OCI-LY7 (cell line): Measurements from ENCODE around the gene RAB31. TPM values are rescaled to one million over a fixed set of nuclear protein-coding genes. Genes with fewer than 3 reads are reported as not detected.

Experiments used
- BruUV-seq: library from RNA; stranded (reverse); fragments of 400-500 nt; replicated peaks from 2 replicates; lab custom pipeline; 2021; lab: Mats Ljungman, UMichigan
- CTCF ChIA-PET: fragments of 300-600 bp; sonication (Branson Sonifier 250); formaldehyde crosslinking; loops from one replicate; lab custom pipeline; 2022; ENCODE audit warnings: antibody characterized with exemption; ENCODE audit not compliant: unreplicated experiment; lab: Charles Lee
- POLR2A ChIA-PET: fragments of 300-600 bp; sonication (Branson Sonifier 250); formaldehyde crosslinking; loops from one replicate; lab custom pipeline; 2022; ENCODE audit warnings: antibody characterized with exemption; lab: Charles Lee
- DNase-seq: peaks from one replicate; pipeline ENCODE4 v3.0.0-alpha.2; 2015; ENCODE audit warnings: low spot score
- H2AFZ ChIP-seq: fragments of 200-600 bp; sonication (generic), shearing (Covaris generic); 2 replicates; pipeline ENCODE4 v1.6.1; 2014; ENCODE audit warnings: mild to moderate bottlenecking, antibody characterized with exemption, low read length, moderate library complexity
- H3K27ac ChIP-seq: fragments of 200-600 bp; sonication (generic); 2 replicates; pipeline ENCODE4 v1.5.1; 2014; ENCODE audit warnings: mixed run types, low read depth, mild to moderate bottlenecking, moderate library complexity, low read length, inconsistent platforms; ENCODE audit not compliant: poor library complexity, severe bottlenecking
- H3K36me3 ChIP-seq: fragments of 200-600 bp; sonication (generic); 2 replicates; pipeline ENCODE4 v1.6.1; 2014; ENCODE audit warnings: mild to moderate bottlenecking, antibody characterized with exemption, low read length, moderate library complexity, mixed read lengths; ENCODE audit not compliant: insufficient read depth
- H3K4me1 ChIP-seq: fragments of 200-600 bp; sonication (generic); 2 replicates; pipeline ENCODE4 v1.5.1; 2014; ENCODE audit warnings: mild to moderate bottlenecking, low read length; ENCODE audit not compliant: insufficient read depth, poor library complexity, severe bottlenecking
- H3K4me2 ChIP-seq: fragments of 200-600 bp; sonication (generic); 2 replicates; pipeline ENCODE4 v1.6.1; 2014; ENCODE audit warnings: mild to moderate bottlenecking, low read length
- H3K4me3 ChIP-seq: fragments of 200-600 bp; sonication (generic); 2 replicates; pipeline ENCODE4 v1.5.1; 2014; ENCODE audit warnings: mild to moderate bottlenecking, low read depth, low read length; ENCODE audit not compliant: poor library complexity, severe bottlenecking
- H3K79me2 ChIP-seq: fragments of 200-600 bp; sonication (generic); 2 replicates; pipeline ENCODE4 v1.6.1; 2016; ENCODE audit warnings: low read depth, mild to moderate bottlenecking, low read length, moderate library complexity, mixed read lengths; ENCODE audit not compliant: insufficient read depth
- H3K9me2 ChIP-seq: fragments of 200-600 bp; sonication (generic); 2 replicates; pipeline ENCODE4 v1.6.1; 2016; ENCODE audit warnings: mild to moderate bottlenecking, low read length, mixed read lengths; ENCODE audit not compliant: insufficient read depth
- H3K9me3 ChIP-seq: fragments of 200-600 bp; sonication (generic); 2 replicates; pipeline ENCODE4 v1.6.1; 2014; ENCODE audit warnings: mild to moderate bottlenecking, mixed run types, low read length, mixed read lengths
- H4K20me1 ChIP-seq: fragments of 200-600 bp; sonication (generic); 2 replicates; pipeline ENCODE4 v1.6.1; 2014; ENCODE audit warnings: mild to moderate bottlenecking, antibody characterized with exemption, low read length, moderate library complexity, mixed read lengths; ENCODE audit not compliant: insufficient read depth
- CTCF ChIP-seq: fragments of 200-600 bp; sonication (generic); conservative IDR thresholded peaks from 2 replicates; pipeline ENCODE4 v1.5.1; 2014; ENCODE audit warnings: mild to moderate bottlenecking, antibody characterized with exemption, low read length, moderate library complexity, mixed read lengths
- EZH2phosphoT487 ChIP-seq: fragments of 200-600 bp; sonication (generic); IDR thresholded peaks from 2 replicates; pipeline ENCODE4 v1.6.1; 2018; ENCODE audit warnings: low read depth, borderline replicate concordance, mild to moderate bottlenecking, mixed run types, antibody characterized with exemption, low read length, moderate library complexity, mixed read lengths
- intact Hi-C: fragments of 100-400 bp; cut with micrococcal nuclease; formaldehyde crosslinking; loops from one replicate; pipeline ENCODE4 v1.10.0; 2022; ENCODE audit not compliant: unreplicated experiment
- total RNA-seq, 2 experiments: library from RNA; depleted of rRNA in 1 of 2; stranded (reverse); fragments of >200 nt in 1 of 2; shearing (Covaris generic) in 1 of 2; gene quantifications; 2 replicates each; pipeline ENCODE4 v1.2.3, GENCODE V29; 2014 to 2022

RAB31 gene
- total RNA-seq, 2 experiments from 2014 or later = not detected

GRCh38 chr18:9715978-9716774 lies 8.1 kb downstream of the RAB31 start:
- intact Hi-C loops = no loop called here

GRCh38 chr18:9716780-9717563 lies 8.9 kb downstream of the RAB31 start:
- CTCF ChIA-PET = no interaction called here
- DNase-seq = peak; percentile 3
- Histone ChIP-seq H3K9me3 (no peaks in the 10 kb centered on the region), H3K4me3 (no peak overlapping the region), H3K27ac (no peak overlapping the region), H3K4me1 (no peaks in the 10 kb centered on the region), H3K36me3 (no peaks in the 10 kb centered on the region), H4K20me1 (no peaks in the 10 kb centered on the region), H2AFZ (no peak overlapping the region), H3K9me2 (no peaks in the 10 kb centered on the region), H3K79me2 (no peaks in the 10 kb centered on the region), H3K4me2 (no peak overlapping the region)
- intact Hi-C loops = no loop called here
- POLR2A ChIA-PET = no interaction called here
- no TSS peak for BruUV-seq
- TF ChIP-seq EZH2phosphoT487 (no peak), CTCF (no peak)

More at GRCh38 chr18:9715978-9716774, 8.1 kb downstream of the RAB31 start:
- no peaks in the 10 kb centered on the region for H4K20me1 ChIP-seq
- no TSS peak for BruUV-seq
- H3K4me3 ChIP-seq = no peak overlapping the region
- H3K27ac ChIP-seq = no peak overlapping the region
- no peaks in the 10 kb centered on the region for H3K36me3 ChIP-seq
- no peaks in the 10 kb centered on the region for H3K79me2 ChIP-seq
- H3K4me2 ChIP-seq = no peak overlapping the region
- H3K4me1 ChIP-seq = no peaks in the 10 kb centered on the region
- H2AFZ ChIP-seq = no peak overlapping the region
- TF ChIP-seq EZH2phosphoT487 (no peak), CTCF (no peak)
- H3K9me2 ChIP-seq = no peaks in the 10 kb centered on the region
- ChIA-PET CTCF (no interaction called here), POLR2A (interaction anchor here (0.7 kb wide), 1 partner anchor 225 kb away, joined by 5 read pairs; no protein-coding TSS in a partner anchor)
- DNase-seq = no peak
- H3K9me3 ChIP-seq = no peaks in the 10 kb centered on the region
